ENCODE results near the gene TRMT10B. TPM values are rescaled to one million over a fixed set of nuclear protein-coding genes. Genes with fewer than 3 reads are reported as not detected.

TRMT10B gene
- total and polyA plus RNA-seq, 7 donors = 1.3 to 7.2 (median 2.9) TPM

GRCh38 chr9:37827483-37828165 is 74.0 kb downstream of the TRMT10B start:
- no peak for TF ChIP-seq CTCF (IDR thresholded peaks at IDR 0.05)
- 96 to 97% (median 97%) methylated on average over 4 of the region's 4 CpGs for WGBS, 3 donors
- H3K27me3 ChIP-seq (ENCODE audit: insufficient read depth in 3 of 3, low read length in 2 of 3) = no peaks in the 10 kb centered on the region
- ATAC-seq = no peak
- no peaks in the 10 kb centered on the region for H3K9me3 ChIP-seq
- no peak for DNase-seq
- no peaks in the 10 kb centered on the region for H3K4me1 ChIP-seq
- intact Hi-C loops (cut with DNase I) = no loop called here
- peaks cover 2 to 80% of the 10 kb centered on the region in 2 donors for H3K36me3 ChIP-seq (ENCODE audit: insufficient read depth in 1 of 2, low read depth in 1 of 2)
- H3K4me3 ChIP-seq = no peak overlapping the region
- no peak overlapping the region for H3K27ac ChIP-seq

Other genes with a start within 250 kb of the TRMT10B start
- 10 to 100 TPM; 31.3 to 90.4 (median 43.0) TPM for gene FBXO10, start 177.4 kb upstream of the TRMT10B start, total RNA-seq
- 10 to 100 TPM; 12.1 to 32.5 (median 27.3) TPM for gene FBXO10, start 177.4 kb upstream of the TRMT10B start, polyA plus RNA-seq
- gene TOMM5, start 161.2 kb upstream of the TRMT10B start, total RNA-seq = 100 to 1,000 TPM in 2 of 4 donors, 10 to 100 TPM in 2; 65.2 to 104 (median 98.9) TPM
- 100 to 1,000 TPM; 144 to 280 (median 234) TPM for gene TOMM5, start 161.2 kb upstream of the TRMT10B start, polyA plus RNA-seq
- 1 to 10 TPM; 1.4 to 6.1 (median 3.9) TPM for gene FRMPD1, start 102.9 kb upstream of the TRMT10B start, total RNA-seq
- gene FRMPD1, start 102.9 kb upstream of the TRMT10B start, polyA plus RNA-seq = under 1 TPM; 0.48 to 0.84 (median 0.68) TPM
- 10 to 100 TPM; 12.9 to 18.9 (median 13.9) TPM for gene EXOSC3, start 31.3 kb downstream of the TRMT10B start, total RNA-seq
- 10 to 100 TPM; 18.3 to 48.9 (median 43.0) TPM for gene EXOSC3, start 31.3 kb downstream of the TRMT10B start, polyA plus RNA-seq
- gene DCAF10, start 47.0 kb downstream of the TRMT10B start, total RNA-seq = 10 to 100 TPM; 20.2 to 27.2 (median 22.4) TPM
- gene DCAF10, start 47.0 kb downstream of the TRMT10B start, polyA plus RNA-seq = 10 to 100 TPM in 2 of 3 donors, 1 to 10 TPM in 1; 9.7 to 17.9 (median 16.5) TPM
- 10 to 100 TPM; 16.3 to 25.3 (median 18.4) TPM for gene SLC25A51, start 150.3 kb downstream of the TRMT10B start, total RNA-seq
- gene SLC25A51, start 150.3 kb downstream of the TRMT10B start, polyA plus RNA-seq = 10 to 100 TPM in 2 of 3 donors, 1 to 10 TPM in 1; 8.4 to 24.0 (median 18.4) TPM

Data from psoas muscle (tissue), 8 donors.